Fibroblast of lung (primary cell): ENCODE measurements around the gene SLC28A1. TPM values are rescaled to one million over a fixed set of nuclear protein-coding genes. Genes with fewer than 3 reads are reported as not detected.

Source experiments
- DNase-seq, 2 donors: peaks; one replicate each; pipeline versions ENCODE4 v3.0.0 to v3.0.0-alpha.2; 2010; ENCODE audit warnings: low read depth in 2 of 2
- H2AFZ ChIP-seq: 2 replicates; pipeline ENCODE4 v1.5.1; 2012; ENCODE audit warnings: low read length, control low read depth, inconsistent platforms
- H3K27ac ChIP-seq: 2 replicates; pipeline ENCODE4 v1.5.1; 2011; ENCODE audit warnings: low read length, control low read depth; ENCODE audit not compliant: insufficient read depth
- H3K27me3 ChIP-seq: 2 replicates; pipeline ENCODE4 v1.5.1; 2011; ENCODE audit warnings: mild to moderate bottlenecking, low read length; ENCODE audit not compliant: control insufficient read depth, insufficient read depth
- H3K36me3 ChIP-seq: 2 replicates; pipeline ENCODE4 v1.5.1; 2011; ENCODE audit warnings: low read length; ENCODE audit not compliant: control insufficient read depth, insufficient read depth
- H3K4me1 ChIP-seq: 2 replicates; pipeline ENCODE4 v1.5.1; 2011; ENCODE audit warnings: low read length; ENCODE audit not compliant: control insufficient read depth, insufficient read depth; ENCODE audit errors: extremely low read depth
- H3K4me2 ChIP-seq: 2 replicates; pipeline ENCODE4 v1.5.1; 2011; ENCODE audit warnings: low read length, control low read depth; ENCODE audit not compliant: insufficient read depth; ENCODE audit errors: extremely low read depth
- H3K4me3 ChIP-seq, 4 experiments: fragments of 200-600 bp in 1 of 4; sonication (generic) in 1 of 4; replicated peaks in 1 of 4; 2 replicates each; pipeline ENCODE4 v1.5.1; 2011 to 2016; ENCODE audit warnings: low read length in 4 of 4, low read depth in 3 of 4, mild to moderate bottlenecking in 3 of 4, control low read depth in 2 of 4, inconsistent platforms in 1 of 4, mixed read lengths in 1 of 4; ENCODE audit not compliant: insufficient read depth in 1 of 4; ENCODE audit errors: control extremely low read depth in 1 of 4
- H3K79me2 ChIP-seq: 2 replicates; pipeline ENCODE4 v1.5.1; 2012; ENCODE audit warnings: mild to moderate bottlenecking, low read length, inconsistent platforms; ENCODE audit not compliant: control insufficient read depth, insufficient read depth
- H3K9ac ChIP-seq: 2 replicates; pipeline ENCODE4 v1.5.1; 2011; ENCODE audit warnings: mild to moderate bottlenecking, low read length, control low read depth; ENCODE audit not compliant: insufficient read depth
- H3K9me3 ChIP-seq: 2 replicates; pipeline ENCODE4 v1.5.1; 2012; ENCODE audit warnings: low read depth, low read length; ENCODE audit not compliant: control insufficient read depth, insufficient read depth
- H4K20me1 ChIP-seq: 2 replicates; pipeline ENCODE4 v1.5.1; 2011; ENCODE audit warnings: low read length; ENCODE audit not compliant: control insufficient read depth, insufficient read depth; ENCODE audit errors: extremely low read depth
- EZH2 ChIP-seq: IDR thresholded peaks from 2 replicates; pipeline ENCODE4 v1.5.1; 2012; ENCODE audit warnings: low read length, control low read depth, mild to moderate bottlenecking; ENCODE audit errors: missing control alignments
- polyA plus RNA-seq, 2 donors: library from polyadenylated mRNA; depleted of rRNA in 1 of 2; stranded (reverse) in 1 of 2; unstranded in 1 of 2; fragments of >200 nt; gene quantifications; 2 replicates each; pipeline ENCODE4 v1.2.1, GENCODE V29; 2011 to 2012; ENCODE audit warnings: missing spikeins in 1 of 2
- total RNA-seq: library from RNA; depleted of rRNA; stranded (reverse); fragments of >200 nt; gene quantifications from 2 replicates; pipeline ENCODE4 v1.2.1, GENCODE V29; 2014
- TF ChIP-seq, protein P1 (sequence below), 2 donors: IDR thresholded peaks in 1 of 2; conservative IDR thresholded peaks in 1 of 2; 1 replicate in 1 of 2; 2 replicates in 1 of 2; pipeline ENCODE4 v1.5.1; 2011 to 2012; ENCODE audit warnings: low read length in 2 of 2, control low read depth in 1 of 2, inconsistent platforms in 1 of 2, low read depth in 1 of 2, mild to moderate bottlenecking in 1 of 2

SLC28A1 gene
- total and polyA plus RNA-seq, 2 donors (not counting 1 experiment from before 2014, with no cell fraction given), result not detected

DNA sequence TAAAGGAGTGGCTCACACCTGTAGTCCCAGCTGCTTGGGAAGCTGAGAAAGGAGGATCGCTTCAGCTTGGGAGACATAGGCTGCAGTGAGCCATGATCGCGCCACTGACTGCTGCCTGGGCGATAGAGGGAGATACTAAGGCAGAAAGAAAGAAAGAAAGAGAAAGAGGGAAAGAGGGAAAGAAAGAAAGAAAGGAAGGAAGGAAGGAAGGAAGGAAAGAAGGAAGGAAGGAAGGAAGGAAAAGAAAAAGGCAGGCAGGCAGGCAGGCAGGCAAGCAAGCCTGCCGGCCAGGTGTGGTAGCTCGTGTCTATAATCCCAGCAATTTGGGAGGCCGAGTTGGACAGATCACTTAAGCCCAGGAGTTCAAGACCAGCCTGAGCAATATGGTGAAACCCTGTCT lies 15.3 kb downstream of the SLC28A1 start:
- Histone ChIP-seq H4K20me1 (no peaks in the 10 kb centered on the region), H3K36me3 (no peaks in the 10 kb centered on the region), H2AFZ (no peak overlapping the region), H3K9ac (no peak overlapping the region), H3K4me1 (no peaks in the 10 kb centered on the region), H3K4me2 (no peak overlapping the region), H3K79me2 (no peaks in the 10 kb centered on the region), H3K4me3 (no peak overlapping the region), H3K27ac (no peak overlapping the region), H3K9me3 (no peaks in the 10 kb centered on the region), H3K27me3 (peaks cover 11% of the 10 kb centered on the region)
- TF ChIP-seq, protein P1, sequence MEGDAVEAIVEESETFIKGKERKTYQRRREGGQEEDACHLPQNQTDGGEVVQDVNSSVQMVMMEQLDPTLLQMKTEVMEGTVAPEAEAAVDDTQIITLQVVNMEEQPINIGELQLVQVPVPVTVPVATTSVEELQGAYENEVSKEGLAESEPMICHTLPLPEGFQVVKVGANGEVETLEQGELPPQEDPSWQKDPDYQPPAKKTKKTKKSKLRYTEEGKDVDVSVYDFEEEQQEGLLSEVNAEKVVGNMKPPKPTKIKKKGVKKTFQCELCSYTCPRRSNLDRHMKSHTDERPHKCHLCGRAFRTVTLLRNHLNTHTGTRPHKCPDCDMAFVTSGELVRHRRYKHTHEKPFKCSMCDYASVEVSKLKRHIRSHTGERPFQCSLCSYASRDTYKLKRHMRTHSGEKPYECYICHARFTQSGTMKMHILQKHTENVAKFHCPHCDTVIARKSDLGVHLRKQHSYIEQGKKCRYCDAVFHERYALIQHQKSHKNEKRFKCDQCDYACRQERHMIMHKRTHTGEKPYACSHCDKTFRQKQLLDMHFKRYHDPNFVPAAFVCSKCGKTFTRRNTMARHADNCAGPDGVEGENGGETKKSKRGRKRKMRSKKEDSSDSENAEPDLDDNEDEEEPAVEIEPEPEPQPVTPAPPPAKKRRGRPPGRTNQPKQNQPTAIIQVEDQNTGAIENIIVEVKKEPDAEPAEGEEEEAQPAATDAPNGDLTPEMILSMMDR (conservative IDR thresholded peaks at IDR 0.05 in 1 of 2, IDR thresholded peaks at IDR 0.05 in 1 of 2; ENCODE audit: low read depth in 1 of 2, low read length in 2 of 2), result no peak
- DNase-seq, result no peak

DNA sequence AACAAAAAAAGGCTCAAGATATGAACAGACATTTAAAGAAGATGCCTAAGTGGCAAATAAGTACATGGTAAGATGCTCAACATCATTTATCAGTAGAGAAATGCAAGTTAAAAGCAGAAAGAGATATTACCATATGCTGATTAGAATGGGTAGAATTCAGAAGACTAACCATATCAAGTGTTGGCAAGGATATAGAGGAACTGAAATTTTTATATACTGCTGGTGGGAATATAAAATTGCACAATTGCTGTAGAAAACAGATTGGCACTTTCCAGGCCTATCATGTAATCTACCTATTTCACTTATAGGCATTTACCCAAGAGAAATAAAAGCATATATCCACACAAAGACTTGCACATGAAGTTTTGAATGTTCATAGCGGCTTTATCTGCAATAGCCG lies 17.1 kb downstream of the SLC28A1 start:
- no peaks in the 10 kb centered on the region for H4K20me1 ChIP-seq
- TF ChIP-seq, protein P1 (conservative IDR thresholded peaks at IDR 0.05 in 1 of 2, IDR thresholded peaks at IDR 0.05 in 1 of 2; ENCODE audit: low read depth in 1 of 2, low read length in 2 of 2), result no peak
- no peak for TF ChIP-seq EZH2

DNA sequence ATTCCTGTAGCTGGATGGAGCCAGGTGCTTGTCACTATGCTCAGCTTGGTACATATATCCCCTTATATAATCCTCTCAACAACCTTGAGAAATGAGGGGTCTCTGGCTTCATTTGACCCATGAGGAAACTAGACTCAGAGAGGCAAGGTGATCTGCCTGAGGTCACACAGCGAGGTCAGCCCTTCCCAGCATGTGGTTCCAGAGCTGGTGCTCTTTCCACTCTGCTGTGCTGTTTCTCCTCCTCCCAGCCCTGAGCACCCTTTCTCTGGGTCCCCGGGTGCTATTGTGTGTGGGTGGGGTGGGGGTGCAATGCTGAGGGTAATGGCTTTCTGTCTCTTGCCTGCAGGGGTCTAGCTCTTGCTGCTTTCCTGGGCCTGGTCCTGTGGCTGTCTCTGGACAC lies 19.3 kb downstream of the SLC28A1 start:
- H3K36me3 ChIP-seq, result no peaks in the 10 kb centered on the region
- H3K4me2 ChIP-seq, result no peak overlapping the region
- H3K4me3 ChIP-seq, result no peak overlapping the region
- no peak overlapping the region for H2AFZ ChIP-seq
- peaks cover under 1% of the 10 kb centered on the region for H3K27me3 ChIP-seq
- H3K27ac ChIP-seq, result no peak overlapping the region
- H4K20me1 ChIP-seq, result no peaks in the 10 kb centered on the region
- TF ChIP-seq EZH2, result no peak
- TF ChIP-seq, protein P1 (conservative IDR thresholded peaks at IDR 0.05 in 1 of 2, IDR thresholded peaks at IDR 0.05 in 1 of 2; ENCODE audit: low read depth in 1 of 2, low read length in 2 of 2), result no peak
- no peaks in the 10 kb centered on the region for H3K79me2 ChIP-seq
- DNase-seq, result no peak
- H3K4me1 ChIP-seq, result no peaks in the 10 kb centered on the region
- H3K9ac ChIP-seq, result no peak overlapping the region
- H3K9me3 ChIP-seq, result no peaks in the 10 kb centered on the region

More for the DNA sequence above, 17.1 kb downstream of the SLC28A1 start:
- DNase-seq, result no peak
- Histone ChIP-seq H3K9ac (no peak overlapping the region), H2AFZ (no peak overlapping the region), H3K4me1 (no peaks in the 10 kb centered on the region), H3K4me3 (no peak overlapping the region), H3K79me2 (no peaks in the 10 kb centered on the region), H3K27ac (no peak overlapping the region), H3K4me2 (no peak overlapping the region), H3K36me3 (no peaks in the 10 kb centered on the region), H3K9me3 (no peaks in the 10 kb centered on the region), H3K27me3 (peaks cover 4% of the 10 kb centered on the region)
